HG02938 (cell line): ENCODE data around the gene AHR.

ENCODE experiments used
- ATAC-seq: cut with Tn5 transposase; IDR thresholded peaks from one replicate; pipeline ENCODE4 v1.9.1; 2021; ENCODE audit warnings: mild to moderate bottlenecking, moderate library complexity; ENCODE audit not compliant: unreplicated experiment

The AHR gene

DNA sequence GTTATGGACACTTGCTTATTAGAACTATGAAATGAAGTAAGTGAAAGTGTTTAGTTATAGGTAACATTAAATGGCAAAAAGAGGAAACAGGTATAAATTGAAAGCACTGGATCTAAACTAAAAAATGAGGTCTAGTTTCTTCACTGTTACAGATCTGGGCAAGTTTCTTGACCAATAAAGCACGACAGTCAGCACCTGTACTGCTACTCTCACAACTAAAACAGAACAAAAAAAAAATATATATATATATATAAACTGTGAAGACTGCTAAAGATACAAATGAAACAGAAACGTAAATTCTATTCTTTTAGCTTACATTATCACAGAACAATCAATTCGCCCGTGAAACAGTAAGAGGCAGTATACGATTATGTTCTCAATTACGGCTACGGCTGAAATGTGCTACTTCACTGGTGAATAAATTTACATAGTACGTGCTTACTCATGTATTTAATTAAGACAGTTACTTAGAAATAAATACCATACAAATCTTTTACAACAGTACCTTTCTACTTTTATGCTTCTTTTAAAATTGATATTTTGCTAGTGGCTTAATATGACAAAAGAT lies 4.2 kb downstream of the AHR start:
- ATAC-seq, result peak; percentile 42

- no peak for ATAC-seq
Observed at GRCh38 chr7:17304926-17305325, 6.5 kb downstream of the AHR start.

GRCh38 chr7:17305387-17306171 lies 7.1 kb downstream of the AHR start:
- no peak for ATAC-seq

- ATAC-seq, result no peak
Observed at GRCh38 chr7:17307000-17307399, 8.5 kb downstream of the AHR start.

GRCh38 chr7:17307558-17307957 lies 9.1 kb downstream of the AHR start:
- no peak for ATAC-seq

- ATAC-seq, result no peak
Observed at GRCh38 chr7:17307969-17308648, 9.7 kb downstream of the AHR start.

- no peak for ATAC-seq
Observed at GRCh38 chr7:17311194-17311593, 12.7 kb downstream of the AHR start.

DNA sequence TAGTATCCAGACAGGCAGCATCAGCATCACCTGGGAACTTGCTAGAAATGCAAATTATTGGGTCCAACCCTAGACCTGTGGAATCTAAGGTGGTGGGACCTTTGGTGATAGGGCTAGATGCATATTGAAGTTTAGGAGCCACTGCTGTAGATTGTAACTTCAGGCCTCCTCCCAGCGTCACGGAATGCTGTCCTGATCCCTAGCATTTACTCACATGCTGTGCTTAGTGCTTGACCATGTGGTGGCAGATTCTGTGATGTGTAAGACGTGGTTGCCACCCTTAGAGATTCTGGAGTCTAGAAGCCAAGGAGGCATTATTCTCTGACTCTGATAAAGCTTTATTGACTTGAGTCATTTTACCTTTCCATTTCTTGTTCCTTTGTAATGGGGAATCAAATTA lies 13.5 kb downstream of the AHR start:
- no peak for ATAC-seq

DNA sequence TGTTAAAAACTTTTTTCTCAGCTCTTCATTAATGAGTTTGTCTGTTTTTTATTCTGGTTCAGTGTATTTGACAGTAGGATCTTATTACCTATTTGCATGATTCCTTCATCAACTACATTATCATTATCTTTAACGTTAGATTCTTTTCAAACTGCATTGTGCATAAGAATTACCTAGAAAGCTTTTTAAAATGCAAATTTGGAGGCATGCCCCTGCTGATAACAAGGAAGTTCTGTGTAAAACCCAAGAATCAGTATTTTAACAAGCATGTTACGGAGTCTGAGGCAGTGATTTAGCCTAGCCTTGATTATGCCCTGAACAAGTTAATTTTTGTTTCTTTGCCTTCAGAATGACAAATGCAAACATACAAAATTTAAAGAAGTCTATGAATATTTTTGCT lies 14.2 kb downstream of the AHR start:
- ATAC-seq, result no peak

DNA sequence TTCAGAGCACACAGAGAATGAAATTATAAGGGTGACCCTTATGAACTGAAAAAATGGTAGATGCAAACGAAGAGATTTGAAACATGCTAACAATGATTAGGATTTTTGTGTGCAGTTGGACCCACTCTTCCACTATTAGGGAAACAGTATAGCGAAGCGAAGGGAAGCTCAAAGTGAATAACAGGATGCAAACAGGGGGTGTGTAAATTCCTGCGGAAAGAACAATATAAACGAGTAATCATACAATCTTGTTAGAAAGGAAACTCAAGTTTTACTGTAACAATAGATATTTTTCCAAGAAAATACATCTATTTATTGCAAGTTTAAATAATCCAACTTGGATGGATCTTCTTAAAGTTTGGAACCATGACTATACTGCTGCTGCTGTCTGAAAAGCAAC lies 14.7 kb downstream of the AHR start:
- ATAC-seq, result no peak

- ATAC-seq, result peak; percentile 69
Observed at GRCh38 chr7:17315974-17316373, 17.5 kb downstream of the AHR start.

DNA sequence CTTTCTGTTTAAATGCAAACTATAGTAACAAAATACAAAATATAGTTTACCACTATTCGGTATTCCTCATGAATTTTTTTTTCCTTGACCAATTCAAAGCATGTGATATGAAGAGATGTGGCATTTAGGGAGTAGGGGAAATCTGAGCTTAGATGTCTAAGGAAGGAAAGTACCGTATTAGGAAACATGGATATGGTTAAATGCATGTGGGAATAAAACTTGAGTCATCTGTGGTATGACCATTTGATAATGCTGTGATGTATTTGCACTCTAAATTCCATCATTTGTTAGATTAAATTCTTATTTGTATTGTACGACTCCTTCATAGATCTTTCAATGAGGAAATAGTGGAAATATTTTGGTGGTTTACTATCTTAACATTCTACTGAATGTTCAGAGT lies 19.7 kb downstream of the AHR start:
- no peak for ATAC-seq

- ATAC-seq, result no peak
Observed at GRCh38 chr7:17319164-17320101, 21.0 kb downstream of the AHR start.

DNA sequence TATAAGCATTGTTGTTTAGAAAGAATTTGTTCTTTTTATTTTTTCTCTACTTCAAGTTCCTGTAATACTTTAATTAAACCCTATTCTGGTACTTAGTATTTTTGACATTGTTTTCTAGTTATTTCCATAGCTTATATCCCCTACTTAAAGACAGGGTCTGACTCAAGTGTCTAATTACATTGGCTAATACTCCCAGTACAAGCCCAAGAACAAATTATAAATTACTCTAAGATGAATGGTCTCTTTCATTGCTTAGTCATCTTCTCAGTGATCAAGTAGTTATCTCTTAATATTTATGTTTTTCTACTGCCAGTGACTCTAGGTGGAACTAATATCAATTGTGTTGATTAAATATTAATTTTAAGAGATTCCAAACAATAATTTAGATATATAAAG lies 21.6 kb downstream of the AHR start:
- ATAC-seq, result no peak

DNA sequence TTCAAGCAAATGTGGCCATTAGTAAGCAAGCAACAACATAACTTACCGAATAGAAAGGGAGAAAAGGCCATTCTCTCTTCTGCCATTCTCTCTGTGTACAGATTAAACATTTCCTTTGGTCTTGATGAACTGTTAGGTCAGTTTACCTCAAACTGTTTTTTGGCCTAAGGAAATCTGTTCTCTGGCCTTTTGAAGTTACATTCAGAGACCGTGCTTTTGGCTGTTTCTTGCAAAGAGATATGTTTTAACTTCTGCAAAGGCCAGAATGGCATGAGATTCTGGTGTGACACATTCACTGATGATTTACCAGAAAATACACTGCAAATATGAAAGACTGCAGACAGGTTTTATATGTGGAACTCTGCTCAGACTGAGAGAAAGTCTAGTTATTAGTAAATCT lies 22.2 kb downstream of the AHR start:
- no peak for ATAC-seq

GRCh38 chr7:17325364-17325763 lies 26.9 kb downstream of the AHR start:
- no peak for ATAC-seq

- ATAC-seq, result no peak
Observed at GRCh38 chr7:17326378-17326777, 27.9 kb downstream of the AHR start.

DNA sequence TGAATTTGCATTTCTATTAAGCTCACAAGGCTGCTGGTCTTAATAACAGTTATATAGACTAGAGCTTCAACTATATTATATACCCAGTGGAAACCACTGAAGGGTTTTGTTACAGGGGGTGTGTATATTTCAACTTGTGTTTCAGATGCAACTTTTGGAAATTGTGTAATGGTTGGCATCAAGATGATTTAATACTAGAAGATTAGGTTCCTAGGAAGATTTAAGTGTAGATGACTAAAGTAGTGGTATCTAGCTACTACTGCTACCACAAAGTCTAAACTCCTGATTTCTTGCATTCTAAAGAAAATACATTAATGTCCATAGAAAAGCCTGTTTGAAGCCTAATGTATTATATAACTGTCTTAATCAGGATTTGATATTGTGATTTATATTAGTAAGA lies 30.2 kb downstream of the AHR start:
- no peak for ATAC-seq

DNA sequence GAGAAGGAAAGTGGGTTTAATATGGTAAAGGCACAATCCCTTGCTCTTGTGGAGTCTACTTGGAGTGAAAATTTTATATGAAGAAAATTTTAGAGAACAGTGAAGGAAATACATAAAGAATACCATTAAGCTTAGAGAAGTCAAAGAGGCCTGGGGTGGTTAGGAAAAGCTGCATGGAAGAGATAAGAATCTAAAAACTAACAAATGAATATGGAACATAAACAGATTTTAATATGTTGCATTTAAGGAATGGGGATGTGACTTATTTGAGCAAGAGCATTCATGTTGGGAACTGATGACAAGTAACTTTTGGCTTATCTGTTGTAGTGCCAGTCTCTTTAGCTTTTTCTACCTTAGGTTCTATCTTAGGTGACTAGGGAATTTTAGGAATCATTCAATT lies 31.0 kb downstream of the AHR start:
- no peak for ATAC-seq

GRCh38 chr7:17331891-17332501 lies 33.5 kb downstream of the AHR start:
- ATAC-seq, result no peak

DNA sequence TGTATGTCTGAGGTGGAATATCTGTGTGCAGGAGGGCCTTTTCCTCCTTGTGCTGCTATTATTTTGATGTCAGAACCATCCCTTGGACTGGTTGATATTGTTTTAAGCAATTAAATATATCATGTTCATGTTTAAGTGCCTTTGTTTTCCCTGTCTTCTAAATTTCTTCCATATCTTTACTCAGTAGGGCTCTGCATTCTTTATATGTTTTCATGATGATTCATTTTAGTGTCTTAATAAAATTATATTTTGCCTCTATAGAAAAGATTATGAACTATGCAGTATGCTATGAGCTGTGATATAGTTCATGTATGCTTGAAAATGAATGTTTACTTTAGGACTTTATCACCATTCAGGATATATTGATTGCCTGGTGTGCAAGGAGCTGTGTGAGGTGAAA lies 34.8 kb downstream of the AHR start:
- no peak for ATAC-seq
